HG03469 (cell line): ENCODE data around the gene PCED1A.

ENCODE experiments used
- ATAC-seq: cut with Tn5 transposase; IDR thresholded peaks from one replicate; pipeline ENCODE4 v1.9.1; 2021; ENCODE audit warnings: mild to moderate bottlenecking, moderate library complexity, moderate number of reproducible peaks; ENCODE audit not compliant: unreplicated experiment

Gene PCED1A

DNA sequence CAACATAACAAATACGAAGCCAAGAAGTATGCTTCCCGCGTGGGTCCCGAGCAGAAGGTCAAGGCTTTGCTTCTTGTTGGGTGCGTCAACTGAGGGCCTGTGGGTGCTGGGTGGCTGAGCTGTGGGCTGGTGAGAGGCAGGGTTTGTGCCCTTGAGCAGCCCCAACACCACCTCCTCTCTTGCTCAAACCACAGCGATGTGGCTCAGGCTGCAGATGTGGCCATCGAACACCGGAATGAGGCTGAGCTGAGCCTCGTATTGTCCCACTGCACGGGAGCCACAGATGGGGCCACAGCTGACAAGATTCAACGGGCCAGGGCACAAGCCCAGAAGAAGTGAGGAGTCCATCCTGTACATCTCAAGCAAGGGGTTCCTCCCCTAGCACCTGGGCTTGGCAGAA is 25.8 kb upstream of the PCED1A start:
- no peak for ATAC-seq

- ATAC-seq: no peak
Measured at GRCh38 chr20:2865630-2866029, 25.2 kb upstream of the PCED1A start.

- ATAC-seq: no peak
Measured at GRCh38 chr20:2865101-2865500, 24.6 kb upstream of the PCED1A start.

DNA sequence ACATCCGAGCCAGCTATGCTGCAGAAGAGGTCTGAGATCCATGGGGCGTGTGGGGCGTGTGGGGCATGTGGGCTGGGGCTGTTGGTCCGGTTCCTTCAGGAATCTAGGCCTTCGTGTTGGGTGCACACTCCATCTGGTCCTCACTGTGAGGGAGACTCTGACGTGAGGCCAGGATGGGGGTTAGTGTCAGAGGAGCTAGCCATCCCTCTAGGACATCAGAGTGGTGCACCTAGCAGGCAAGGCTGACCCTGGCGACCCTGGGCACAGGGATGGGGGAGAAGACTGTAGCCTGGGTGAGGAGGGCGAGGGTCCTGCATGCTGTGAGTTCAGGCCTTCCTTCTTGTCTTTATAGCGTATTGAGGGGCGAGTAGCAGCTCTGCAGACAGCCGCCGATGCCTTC is 24.2 kb upstream of the PCED1A start:
- ATAC-seq: no peak

DNA sequence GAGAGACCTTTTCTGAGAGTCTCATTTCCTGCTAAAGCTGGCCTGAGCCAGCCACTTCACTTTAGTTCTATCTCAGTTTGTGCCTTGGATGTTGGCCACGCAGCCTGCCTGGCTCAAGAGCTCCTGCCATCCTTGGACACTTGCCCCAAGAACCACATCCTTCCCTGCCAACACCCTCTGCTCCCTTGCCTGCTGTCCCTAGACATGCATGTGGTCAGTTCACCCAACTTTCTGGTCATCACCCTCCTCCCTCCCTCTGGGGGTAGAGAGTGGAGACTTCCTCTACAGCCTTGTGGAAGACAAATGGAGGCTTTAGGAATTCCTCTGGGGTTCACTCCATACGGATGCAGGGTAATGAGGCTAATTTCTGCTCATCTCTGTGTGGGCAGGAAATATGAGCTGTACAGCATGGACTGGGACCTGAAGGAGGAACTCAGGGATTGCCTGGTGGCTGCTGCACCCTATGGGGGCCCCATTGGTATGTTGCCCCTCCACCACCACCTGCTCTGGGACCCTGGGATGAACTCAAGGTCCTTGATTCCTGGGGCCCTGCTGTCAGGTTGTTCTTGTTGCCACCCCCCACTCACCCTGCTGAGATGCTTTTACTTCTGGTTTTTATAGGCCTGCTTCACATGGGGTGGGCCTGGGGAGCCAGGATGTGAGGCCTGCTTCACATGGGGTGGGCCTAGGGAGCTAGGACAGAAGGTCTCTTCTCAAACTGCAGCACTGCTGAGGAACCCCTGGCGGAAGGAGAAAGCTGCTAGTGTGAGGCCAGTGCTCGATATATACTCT is 19.1 kb upstream of the PCED1A start:
- ATAC-seq: no peak

DNA sequence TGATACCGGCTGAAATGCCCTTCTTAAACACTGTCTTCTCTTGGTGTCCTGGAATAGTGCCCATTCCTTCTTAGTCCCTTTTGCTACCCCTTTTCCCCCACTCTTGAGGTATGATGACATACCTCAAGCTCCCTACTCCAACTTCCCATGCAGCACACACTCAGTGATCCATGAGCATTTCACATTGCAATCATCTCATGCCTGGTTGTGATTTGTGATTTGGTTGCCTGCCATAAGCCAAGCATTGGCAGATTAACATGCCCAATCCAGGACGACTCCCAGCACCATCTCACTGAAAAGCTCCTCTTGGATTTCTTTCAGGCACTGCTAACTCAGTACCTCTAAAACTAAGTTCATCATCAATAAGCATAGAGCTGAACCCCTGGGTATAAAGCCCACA is 18.1 kb upstream of the PCED1A start:
- no peak for ATAC-seq

- ATAC-seq: no peak
Measured at GRCh38 chr20:2851086-2851485, 10.6 kb upstream of the PCED1A start.

GRCh38 chr20:2849529-2849928 is 9.1 kb upstream of the PCED1A start:
- ATAC-seq: no peak

GRCh38 chr20:2847802-2848201 is 7.3 kb upstream of the PCED1A start:
- ATAC-seq: no peak

- ATAC-seq: no peak
Measured at GRCh38 chr20:2846698-2847097, 6.2 kb upstream of the PCED1A start.

DNA sequence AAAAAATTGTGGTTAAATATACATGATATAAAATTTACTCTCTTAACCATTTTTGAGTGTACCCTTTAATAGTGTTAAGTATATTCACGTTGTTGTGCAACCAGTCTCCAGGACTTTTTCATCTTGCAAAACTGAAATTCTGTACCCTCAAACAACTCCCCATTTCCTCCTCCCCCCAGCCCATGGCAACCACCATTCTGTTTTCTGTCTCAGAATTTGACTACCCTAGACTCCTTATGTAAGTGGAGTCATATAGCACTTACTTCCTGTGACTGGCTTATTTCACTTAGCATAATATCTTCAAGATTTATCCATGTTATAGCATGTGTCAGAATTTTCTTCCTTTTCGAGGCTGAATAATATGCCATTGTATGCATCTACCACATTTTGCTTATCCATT is 5.2 kb upstream of the PCED1A start:
- ATAC-seq: no peak

DNA sequence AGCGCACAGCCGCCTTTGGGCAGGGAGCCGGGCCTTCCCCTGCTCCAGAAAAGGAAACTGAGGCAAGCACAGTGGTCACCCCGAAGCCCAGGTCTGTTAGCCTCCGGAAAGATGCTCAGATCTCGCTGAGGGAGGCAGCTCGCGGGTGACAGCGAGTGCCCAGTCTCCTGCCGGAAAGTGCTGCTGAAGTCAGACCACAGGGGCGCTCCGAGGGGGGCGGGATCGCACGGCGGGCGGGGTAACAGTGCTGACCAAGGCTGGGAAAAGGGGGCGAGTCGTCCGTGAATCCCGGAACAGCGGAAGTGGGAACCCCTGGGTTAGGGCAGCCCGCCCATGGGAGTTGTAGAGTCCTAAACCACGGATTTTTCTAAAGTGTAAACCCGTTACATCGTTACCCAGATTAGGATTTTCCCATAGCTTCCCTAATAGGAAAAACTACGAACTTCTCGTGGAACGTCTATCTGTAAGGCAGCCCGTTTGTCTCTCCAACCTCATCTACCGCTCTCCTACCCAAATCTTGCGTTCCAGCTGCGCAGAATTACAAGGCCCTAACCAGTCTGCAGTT is 594 bp upstream of the PCED1A start:
- no peak for ATAC-seq

DNA sequence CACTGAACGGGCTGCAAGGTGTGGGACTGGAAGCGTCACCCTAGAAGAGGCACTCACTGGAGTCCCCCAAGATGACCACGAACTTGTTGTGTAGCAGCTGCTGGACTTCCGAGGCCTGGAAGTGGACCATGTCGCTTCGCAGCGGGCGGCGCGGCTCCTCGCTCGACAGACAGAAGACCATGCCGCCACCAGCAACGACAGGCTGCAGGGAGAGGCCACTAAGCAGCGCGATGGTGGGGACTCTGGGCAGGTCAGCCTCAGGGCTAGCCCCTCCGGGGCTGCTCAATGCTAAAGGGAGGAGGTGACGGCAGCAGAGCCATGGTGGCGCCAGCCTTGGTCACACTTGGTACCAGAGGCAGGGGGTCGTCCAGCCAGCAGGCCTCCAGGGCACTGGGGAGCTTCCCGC is 720 bp downstream of the PCED1A start:
- no peak for ATAC-seq

DNA sequence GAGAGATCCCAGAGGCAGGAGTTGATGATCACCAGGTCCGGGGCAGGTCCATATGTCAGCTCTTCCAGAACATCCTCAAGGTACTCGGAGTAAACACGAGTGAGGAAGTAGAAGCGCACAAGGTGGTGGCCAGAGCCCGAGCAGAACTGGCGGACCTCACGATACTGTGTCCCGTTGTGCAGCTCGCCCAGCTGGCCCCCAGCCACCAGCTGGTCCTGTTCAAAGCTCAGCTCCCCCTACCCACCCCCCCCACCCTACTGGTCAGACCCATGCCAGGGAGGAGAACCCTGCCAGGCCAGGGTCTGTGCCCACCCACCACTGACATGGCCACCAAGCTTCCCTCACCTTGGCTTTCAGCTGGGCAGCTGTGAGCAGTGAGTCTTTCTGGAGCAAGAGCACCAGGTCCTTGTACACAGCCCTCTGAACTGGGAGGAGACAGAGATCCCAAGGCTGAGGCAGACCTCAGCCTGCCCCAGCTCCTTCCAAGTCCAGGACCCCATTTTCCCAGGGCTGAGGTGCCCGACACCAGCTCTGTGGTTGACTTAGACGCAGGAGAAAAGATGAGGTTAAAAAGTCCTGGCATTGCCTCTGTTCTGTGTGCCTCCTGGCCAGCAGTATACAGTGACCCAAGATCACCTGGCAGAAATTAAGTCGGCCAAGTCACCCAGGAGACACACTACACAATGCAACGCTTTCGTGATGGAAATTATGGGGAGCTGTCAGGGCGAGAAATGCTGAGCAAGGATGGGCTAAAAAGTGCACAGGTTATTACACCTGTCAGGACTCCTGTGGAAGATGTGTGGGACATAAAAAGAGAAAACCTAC is 1.4 kb downstream of the PCED1A start:
- ATAC-seq: no peak

DNA sequence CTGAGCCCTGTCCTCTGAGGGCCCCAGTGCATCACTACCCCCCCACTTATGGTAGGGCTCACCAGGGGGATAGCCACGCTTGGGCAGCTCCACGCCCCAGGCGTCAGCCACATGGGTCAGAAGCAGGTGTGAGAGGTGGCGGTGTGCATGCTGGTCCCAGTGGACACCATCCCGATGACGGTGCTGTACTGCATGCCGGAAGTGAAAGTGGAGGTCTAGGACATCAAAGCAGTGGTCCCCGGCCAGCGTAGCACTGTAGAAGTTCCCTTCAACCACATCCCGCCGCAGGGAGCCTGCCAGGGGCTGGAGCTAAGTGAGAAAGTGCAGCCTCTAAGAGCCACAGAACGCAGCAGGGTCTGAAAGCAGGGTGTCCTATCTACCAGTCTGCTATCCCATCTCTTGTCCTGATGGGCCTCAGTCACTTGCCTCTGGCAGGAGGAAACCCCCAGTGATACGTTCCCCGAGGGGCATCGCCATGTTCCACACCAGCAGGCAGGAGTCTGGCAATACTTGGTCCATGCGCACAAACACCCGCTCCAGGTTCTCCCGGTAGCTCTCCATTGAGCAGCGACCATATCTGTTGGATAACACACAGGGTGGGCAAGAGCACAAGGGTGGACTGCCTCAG is 2.2 kb downstream of the PCED1A start:
- ATAC-seq: no peak

GRCh38 chr20:2837221-2837960 is 3.1 kb downstream of the PCED1A start:
- ATAC-seq: no peak

- no peak for ATAC-seq
Measured at GRCh38 chr20:2836035-2836434, 4.4 kb downstream of the PCED1A start.

- no peak for ATAC-seq
Measured at GRCh38 chr20:2835331-2835796, 5.1 kb downstream of the PCED1A start.

DNA sequence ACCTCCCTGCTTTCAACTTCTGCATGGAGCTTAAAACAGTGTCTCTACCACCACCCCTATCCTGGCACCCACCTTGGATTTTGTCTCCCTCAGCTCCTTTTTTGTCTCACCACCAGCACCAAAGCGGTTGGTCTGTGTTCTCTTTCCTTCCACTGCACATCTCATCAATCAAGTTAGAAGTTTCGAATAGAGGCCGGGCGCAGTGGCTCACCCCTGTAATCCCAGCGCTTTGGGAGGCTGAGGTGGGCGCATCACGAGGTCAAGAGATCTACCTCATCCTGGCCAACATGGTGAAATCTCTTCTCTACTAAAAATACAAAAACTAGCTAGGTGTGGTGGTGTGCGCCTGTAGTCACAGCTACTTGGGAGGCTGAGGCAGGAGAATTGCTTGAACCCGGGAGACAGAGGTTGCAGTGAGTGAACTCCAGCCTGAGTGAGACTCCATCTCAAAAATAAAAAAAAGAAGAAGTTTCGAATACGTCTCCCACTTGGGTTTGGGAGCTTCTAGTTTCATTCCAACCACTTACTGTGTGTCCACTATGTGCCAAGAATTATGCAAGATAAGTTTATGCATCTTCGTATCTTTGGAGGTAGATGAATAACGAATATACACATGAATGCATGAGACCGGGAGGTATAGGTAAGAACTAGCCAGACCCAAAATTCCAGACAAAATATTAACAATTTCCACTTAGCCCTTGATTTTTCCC is 5.9 kb downstream of the PCED1A start:
- no peak for ATAC-seq

DNA sequence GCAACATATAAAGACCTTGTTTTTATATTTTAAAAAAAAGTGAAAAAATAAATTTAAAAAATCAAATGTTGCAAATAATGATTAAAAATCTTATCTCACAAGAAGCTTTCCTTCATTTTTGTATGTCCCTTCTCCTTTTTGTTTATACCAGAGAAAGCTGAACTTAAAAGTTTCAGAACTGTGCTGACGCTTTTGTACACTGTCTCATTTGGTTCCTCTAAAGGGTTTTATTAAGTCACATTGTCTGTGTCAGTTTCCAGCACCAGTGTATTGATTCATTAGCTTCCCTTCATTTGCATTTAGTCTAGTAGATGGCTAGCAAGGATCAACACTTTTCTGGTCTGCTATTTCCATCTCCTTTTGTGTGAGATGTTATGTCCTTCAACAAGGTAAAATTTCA is 6.7 kb downstream of the PCED1A start:
- ATAC-seq: no peak
